ENCODE measurements around the gene BRF1. TPM values are rescaled to one million over a fixed set of nuclear protein-coding genes. Genes with fewer than 3 reads are reported as not detected.

BRF1 gene
- total and polyA plus RNA-seq, 2 of the 8 experiments (the other 6 are each of a cell fraction or from before 2014, with no cell fraction given): 7.7 to 18.3 TPM

DNA sequence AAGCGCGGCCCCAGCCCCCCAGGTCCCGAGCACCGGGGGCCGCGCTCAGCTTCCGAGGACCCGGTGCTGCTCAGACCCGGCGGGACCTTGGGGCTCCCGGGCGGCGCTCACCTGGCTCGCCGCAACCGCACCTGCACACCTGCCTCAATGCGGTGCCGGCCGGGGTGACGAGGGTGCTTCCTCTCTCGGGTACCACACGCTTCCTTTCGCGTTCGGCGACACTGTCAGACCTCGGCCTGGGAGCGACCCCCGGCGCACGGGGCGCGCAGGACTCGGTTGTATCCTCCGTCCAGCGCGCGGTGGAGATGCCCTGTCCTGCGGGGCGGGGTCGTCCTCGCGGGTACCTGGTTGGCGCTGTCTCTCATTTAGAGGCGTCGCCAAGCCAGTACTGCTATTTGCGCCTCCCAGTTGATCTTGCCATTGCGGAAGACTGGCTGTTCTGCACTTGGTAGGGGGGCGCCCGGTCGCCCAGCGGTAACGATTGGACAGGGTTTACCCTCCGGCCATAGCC lies 14.5 kb upstream of the BRF1 start (continued):
- TF ChIP-seq, protein P1, sequence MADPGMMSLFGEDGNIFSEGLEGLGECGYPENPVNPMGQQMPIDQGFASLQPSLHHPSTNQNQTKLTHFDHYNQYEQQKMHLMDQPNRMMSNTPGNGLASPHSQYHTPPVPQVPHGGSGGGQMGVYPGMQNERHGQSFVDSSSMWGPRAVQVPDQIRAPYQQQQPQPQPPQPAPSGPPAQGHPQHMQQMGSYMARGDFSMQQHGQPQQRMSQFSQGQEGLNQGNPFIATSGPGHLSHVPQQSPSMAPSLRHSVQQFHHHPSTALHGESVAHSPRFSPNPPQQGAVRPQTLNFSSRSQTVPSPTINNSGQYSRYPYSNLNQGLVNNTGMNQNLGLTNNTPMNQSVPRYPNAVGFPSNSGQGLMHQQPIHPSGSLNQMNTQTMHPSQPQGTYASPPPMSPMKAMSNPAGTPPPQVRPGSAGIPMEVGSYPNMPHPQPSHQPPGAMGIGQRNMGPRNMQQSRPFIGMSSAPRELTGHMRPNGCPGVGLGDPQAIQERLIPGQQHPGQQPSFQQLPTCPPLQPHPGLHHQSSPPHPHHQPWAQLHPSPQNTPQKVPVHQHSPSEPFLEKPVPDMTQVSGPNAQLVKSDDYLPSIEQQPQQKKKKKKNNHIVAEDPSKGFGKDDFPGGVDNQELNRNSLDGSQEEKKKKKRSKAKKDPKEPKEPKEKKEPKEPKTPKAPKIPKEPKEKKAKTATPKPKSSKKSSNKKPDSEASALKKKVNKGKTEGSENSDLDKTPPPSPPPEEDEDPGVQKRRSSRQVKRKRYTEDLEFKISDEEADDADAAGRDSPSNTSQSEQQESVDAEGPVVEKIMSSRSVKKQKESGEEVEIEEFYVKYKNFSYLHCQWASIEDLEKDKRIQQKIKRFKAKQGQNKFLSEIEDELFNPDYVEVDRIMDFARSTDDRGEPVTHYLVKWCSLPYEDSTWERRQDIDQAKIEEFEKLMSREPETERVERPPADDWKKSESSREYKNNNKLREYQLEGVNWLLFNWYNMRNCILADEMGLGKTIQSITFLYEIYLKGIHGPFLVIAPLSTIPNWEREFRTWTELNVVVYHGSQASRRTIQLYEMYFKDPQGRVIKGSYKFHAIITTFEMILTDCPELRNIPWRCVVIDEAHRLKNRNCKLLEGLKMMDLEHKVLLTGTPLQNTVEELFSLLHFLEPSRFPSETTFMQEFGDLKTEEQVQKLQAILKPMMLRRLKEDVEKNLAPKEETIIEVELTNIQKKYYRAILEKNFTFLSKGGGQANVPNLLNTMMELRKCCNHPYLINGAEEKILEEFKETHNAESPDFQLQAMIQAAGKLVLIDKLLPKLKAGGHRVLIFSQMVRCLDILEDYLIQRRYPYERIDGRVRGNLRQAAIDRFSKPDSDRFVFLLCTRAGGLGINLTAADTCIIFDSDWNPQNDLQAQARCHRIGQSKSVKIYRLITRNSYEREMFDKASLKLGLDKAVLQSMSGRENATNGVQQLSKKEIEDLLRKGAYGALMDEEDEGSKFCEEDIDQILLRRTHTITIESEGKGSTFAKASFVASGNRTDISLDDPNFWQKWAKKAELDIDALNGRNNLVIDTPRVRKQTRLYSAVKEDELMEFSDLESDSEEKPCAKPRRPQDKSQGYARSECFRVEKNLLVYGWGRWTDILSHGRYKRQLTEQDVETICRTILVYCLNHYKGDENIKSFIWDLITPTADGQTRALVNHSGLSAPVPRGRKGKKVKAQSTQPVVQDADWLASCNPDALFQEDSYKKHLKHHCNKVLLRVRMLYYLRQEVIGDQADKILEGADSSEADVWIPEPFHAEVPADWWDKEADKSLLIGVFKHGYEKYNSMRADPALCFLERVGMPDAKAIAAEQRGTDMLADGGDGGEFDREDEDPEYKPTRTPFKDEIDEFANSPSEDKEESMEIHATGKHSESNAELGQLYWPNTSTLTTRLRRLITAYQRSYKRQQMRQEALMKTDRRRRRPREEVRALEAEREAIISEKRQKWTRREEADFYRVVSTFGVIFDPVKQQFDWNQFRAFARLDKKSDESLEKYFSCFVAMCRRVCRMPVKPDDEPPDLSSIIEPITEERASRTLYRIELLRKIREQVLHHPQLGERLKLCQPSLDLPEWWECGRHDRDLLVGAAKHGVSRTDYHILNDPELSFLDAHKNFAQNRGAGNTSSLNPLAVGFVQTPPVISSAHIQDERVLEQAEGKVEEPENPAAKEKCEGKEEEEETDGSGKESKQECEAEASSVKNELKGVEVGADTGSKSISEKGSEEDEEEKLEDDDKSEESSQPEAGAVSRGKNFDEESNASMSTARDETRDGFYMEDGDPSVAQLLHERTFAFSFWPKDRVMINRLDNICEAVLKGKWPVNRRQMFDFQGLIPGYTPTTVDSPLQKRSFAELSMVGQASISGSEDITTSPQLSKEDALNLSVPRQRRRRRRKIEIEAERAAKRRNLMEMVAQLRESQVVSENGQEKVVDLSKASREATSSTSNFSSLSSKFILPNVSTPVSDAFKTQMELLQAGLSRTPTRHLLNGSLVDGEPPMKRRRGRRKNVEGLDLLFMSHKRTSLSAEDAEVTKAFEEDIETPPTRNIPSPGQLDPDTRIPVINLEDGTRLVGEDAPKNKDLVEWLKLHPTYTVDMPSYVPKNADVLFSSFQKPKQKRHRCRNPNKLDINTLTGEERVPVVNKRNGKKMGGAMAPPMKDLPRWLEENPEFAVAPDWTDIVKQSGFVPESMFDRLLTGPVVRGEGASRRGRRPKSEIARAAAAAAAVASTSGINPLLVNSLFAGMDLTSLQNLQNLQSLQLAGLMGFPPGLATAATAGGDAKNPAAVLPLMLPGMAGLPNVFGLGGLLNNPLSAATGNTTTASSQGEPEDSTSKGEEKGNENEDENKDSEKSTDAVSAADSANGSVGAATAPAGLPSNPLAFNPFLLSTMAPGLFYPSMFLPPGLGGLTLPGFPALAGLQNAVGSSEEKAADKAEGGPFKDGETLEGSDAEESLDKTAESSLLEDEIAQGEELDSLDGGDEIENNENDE (IDR thresholded peaks at IDR 0.05; ENCODE audit: insufficient replicate concordance, low read length): no peak
